ENCODE results near the gene MTMR6.

MTMR6 gene

GRCh38 chr13:25217023-25217885 lies 70.0 kb downstream of the MTMR6 start:
- no peak for DNase-seq (ENCODE audit: low read depth, low spot score)

- DNase-seq (ENCODE audit: low read depth, low spot score), result no peak
Observed at GRCh38 chr13:25215253-25215575, 72.1 kb downstream of the MTMR6 start.

GRCh38 chr13:25214491-25215252 lies 72.6 kb downstream of the MTMR6 start:
- DNase-seq (ENCODE audit: low read depth, low spot score), result no peak

GRCh38 chr13:25213715-25214114 lies 73.6 kb downstream of the MTMR6 start:
- no peak for DNase-seq (ENCODE audit: low read depth, low spot score)

GRCh38 chr13:25210842-25211569 lies 76.3 kb downstream of the MTMR6 start:
- DNase-seq (ENCODE audit: low read depth, low spot score), result no peak

GRCh38 chr13:25207291-25207810 lies 79.9 kb downstream of the MTMR6 start:
- DNase-seq (ENCODE audit: low read depth, low spot score), result no peak

GRCh38 chr13:25204863-25205262 lies 82.4 kb downstream of the MTMR6 start:
- DNase-seq (ENCODE audit: low read depth, low spot score), result no peak

GRCh38 chr13:25203127-25203740 lies 84.1 kb downstream of the MTMR6 start:
- no peak for DNase-seq (ENCODE audit: low read depth, low spot score)

- DNase-seq (ENCODE audit: low read depth, low spot score), result no peak
Observed at GRCh38 chr13:25200783-25201182, 86.5 kb downstream of the MTMR6 start.

GRCh38 chr13:25198647-25199046 lies 88.6 kb downstream of the MTMR6 start:
- no peak for DNase-seq (ENCODE audit: low read depth, low spot score)

- no peak for DNase-seq (ENCODE audit: low read depth, low spot score)
Observed at GRCh38 chr13:25196971-25197370, 90.3 kb downstream of the MTMR6 start.

Data from activated CD4-positive, CD25-positive, alpha-beta regulatory T cell treated with anti-CD3 and anti-CD28 coated beads, Interleukin-2, amount 50 U/mL, for 16 hours (primary cell).